NK-92 (cell line): ENCODE measurements around the gene TMEM219.

Experiments used
- DNase-seq: peaks from one replicate; lab custom pipeline; 2025; ENCODE audit not compliant: unreplicated experiment; lab: John Stamatoyannopoulos, UW

TMEM219 gene

DNA sequence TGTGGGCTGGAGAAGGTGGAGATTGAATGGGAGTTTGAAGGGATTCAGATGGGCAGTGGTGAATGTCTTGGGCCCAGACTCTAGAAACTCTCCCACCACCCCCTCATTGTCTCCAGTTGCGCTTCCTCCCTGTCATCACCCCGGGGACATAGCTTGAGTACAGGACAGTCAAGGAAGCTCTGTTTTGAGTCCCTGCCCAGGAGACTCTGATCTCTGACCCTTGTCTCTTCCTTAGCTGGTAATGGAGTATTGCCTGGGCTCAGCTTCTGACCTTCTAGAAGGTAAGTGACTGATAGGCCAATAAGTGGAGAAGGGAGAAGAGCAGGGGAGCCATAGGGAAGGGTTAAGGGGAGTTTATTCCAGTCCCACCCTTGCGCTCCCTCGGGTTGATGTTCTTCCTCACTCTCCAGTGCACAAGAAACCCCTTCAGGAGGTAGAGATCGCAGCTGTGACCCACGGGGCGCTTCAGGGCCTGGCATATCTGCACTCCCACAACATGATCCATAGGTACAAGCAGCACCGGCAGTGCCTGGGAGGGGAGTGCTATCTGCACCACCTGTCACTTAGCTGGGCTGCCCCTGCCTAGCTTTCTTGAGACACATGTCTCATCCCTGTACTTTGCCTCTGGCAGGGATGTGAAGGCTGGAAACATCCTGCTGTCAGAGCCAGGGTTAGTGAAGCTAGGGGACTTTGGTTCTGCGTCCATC is 16.8 kb downstream of the TMEM219 start:
- DNase-seq, result no peak

- no peak for DNase-seq
These were observed 20.9 kb downstream of the TMEM219 start for GRCh38 chr16:29982560-29983419.

DNA sequence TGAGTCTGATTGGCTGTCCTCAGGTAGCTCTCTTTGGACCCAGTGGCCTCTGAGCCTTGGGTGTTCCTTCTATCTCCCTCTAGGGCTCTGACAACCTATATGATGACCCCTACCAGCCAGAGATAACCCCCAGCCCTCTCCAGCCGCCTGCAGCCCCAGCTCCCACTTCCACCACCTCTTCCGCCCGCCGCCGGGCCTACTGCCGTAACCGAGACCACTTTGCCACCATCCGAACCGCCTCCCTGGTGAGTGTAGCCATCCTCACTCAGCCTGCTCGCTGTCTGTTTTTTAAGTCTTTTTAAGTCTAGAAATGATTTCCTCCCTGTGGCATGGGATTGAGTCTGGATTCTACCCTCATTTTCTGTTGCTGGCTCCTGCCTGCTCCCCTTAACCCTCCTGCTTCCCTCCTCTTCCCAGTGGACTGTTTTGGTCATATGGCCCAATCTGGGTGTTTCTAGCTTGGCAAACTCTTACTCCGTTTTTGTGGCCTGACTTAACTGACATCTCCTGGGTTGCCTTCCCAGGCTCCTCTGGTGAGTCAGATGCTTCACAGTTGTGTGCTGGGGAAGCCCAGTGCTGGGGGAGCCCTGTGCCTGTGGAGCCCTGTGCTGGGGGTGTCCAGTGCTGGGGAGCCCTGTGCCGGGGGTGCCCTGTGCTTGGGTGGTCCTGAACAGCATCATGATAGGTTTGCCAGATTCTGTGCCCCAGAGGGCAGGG is 21.7 kb downstream of the TMEM219 start:
- DNase-seq, result no peak

GRCh38 chr16:29984137-29984763 is 22.4 kb downstream of the TMEM219 start:
- no peak for DNase-seq

DNA sequence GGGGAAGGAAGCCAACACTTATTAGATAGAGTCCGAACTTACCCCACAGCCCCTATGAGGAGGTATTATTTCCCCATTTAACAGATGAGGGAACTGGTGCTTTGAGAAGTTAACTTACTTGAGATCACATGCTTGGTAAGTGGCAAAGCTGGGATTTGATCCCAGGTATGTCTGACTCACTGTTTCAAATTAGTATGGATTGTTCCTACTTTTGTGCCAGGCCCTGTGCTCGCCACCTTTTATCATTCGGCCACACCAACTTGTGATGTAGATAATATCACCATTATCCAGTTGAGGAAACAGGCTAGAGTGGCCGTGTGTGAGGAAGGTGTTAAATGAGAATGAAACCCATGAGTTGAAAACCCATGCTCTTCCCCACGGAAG is 22.9 kb downstream of the TMEM219 start:
- DNase-seq, result no peak

DNA sequence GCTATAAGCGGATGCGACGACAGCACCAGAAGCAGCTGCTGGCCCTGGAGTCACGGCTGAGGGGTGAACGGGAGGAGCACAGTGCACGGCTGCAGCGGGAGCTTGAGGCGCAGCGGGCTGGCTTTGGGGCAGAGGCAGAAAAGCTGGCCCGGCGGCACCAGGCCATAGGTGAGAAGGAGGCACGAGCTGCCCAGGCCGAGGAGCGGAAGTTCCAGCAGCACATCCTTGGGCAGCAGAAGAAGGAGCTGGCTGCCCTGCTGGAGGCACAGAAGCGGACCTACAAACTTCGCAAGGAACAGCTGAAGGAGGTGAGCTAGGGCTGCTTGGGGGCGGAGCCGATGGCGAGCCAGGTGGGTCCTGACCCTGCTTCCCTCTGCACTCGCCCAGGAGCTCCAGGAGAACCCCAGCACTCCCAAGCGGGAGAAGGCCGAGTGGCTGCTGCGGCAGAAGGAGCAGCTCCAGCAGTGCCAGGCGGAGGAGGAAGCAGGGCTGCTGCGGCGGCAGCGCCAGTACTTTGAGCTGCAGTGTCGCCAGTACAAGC is 23.5 kb downstream of the TMEM219 start:
- no peak for DNase-seq

GRCh38 chr16:29986231-29986630 is 24.4 kb downstream of the TMEM219 start:
- DNase-seq, result no peak

DNA sequence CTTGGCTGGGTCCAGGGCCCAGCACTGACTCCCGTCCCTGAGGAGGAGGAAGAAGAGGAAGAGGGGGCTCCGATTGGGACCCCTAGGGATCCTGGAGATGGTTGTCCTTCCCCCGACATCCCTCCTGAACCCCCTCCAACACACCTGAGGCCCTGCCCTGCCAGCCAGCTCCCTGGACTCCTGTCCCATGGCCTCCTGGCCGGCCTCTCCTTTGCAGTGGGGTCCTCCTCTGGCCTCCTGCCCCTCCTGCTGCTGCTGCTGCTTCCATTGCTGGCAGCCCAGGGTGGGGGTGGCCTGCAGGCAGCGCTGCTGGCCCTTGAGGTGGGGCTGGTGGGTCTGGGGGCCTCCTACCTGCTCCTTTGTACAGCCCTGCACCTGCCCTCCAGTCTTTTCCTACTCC is 25.1 kb downstream of the TMEM219 start:
- DNase-seq, result no peak

GRCh38 chr16:29987371-29988085 is 25.6 kb downstream of the TMEM219 start:
- DNase-seq, result no peak

DNA sequence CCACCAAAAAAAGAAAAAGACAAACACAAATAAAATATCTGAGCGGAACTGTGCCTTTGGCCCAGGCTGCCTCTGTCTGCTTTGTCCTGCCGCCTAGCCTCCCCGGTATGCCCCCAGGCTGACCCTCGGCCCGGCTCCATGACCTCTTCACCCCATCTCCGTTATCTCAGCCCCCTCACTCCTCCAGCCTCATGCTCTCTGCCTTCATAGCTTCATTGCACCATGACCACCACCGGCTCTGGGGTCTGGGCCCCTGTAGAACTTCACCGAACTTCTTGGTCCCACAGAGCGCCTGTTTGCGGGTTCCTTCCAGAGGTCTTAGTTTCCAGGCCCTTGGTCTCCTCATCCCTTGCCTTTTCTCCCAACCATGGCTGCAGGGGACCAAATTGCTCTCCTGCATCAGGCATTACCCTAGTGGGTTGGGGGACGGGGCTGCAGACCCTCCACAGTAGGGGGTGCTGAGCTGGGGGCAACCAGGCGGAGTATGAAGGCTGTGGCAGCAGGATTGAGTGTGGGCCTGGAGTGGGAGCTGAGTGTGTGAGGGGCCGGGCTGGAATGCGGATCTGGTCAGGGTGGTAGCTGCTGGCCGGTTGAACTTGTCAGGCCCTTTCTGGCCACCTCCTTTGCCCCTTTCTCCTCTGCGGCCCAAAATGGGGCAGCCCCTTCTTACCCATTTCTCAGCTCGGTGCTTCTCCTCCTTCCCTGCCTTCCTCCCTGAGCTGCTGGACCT is 26.6 kb downstream of the TMEM219 start:
- no peak for DNase-seq

DNA sequence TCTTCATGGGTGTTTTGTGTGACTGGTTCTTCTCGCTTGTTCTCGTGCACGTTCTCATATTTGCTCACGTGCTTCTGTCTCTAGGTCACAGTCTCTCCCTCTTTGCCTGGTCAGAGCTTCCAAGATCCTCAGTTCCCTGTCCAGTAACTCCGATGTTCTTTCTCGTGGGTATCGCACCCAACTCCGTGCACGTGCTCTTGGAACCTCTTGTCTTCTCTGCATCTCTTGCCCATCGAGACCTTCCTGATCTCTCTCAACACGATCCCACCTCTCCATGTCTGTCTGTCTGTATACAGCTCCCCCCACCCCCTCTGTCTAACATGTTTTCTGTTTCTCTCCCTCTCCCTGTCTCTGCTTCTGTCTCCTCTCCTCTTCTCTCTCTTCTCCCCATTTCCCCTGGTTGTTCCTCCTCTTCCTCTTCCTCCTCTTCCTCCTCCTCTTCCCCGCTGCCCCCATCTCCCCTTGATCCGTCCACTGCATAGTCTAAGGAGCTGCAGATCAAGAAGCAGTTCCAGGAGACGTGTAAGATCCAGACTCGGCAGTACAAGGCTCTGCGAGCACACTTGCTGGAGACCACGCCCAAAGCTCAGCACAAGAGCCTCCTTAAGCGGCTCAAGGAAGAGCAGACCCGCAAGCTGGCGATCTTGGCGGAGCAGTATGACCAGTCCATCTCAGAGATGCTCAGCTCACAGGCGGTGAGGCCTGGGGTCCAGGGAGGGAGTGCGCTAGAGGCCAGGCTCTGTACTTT is 27.4 kb downstream of the TMEM219 start:
- no peak for DNase-seq

DNA sequence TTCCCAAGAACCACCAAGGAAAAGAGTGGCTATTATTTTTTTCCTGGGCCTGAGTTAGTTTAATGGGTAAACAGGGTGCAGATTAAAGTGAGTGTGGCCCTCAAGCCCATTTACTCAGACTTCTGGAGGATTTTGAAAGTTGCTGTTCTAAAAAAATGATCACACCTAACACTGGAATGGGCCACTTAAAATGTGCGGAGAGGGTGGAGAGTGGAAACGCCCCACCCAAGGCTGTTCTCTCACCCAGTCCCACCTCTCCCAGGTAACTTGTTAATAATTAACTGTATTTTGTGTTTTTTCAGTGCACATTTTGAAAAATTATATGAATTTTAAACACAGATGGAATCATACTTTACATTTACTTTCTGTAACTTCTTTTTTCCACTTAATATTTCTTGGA is 28.2 kb downstream of the TMEM219 start:
- DNase-seq, result no peak

DNA sequence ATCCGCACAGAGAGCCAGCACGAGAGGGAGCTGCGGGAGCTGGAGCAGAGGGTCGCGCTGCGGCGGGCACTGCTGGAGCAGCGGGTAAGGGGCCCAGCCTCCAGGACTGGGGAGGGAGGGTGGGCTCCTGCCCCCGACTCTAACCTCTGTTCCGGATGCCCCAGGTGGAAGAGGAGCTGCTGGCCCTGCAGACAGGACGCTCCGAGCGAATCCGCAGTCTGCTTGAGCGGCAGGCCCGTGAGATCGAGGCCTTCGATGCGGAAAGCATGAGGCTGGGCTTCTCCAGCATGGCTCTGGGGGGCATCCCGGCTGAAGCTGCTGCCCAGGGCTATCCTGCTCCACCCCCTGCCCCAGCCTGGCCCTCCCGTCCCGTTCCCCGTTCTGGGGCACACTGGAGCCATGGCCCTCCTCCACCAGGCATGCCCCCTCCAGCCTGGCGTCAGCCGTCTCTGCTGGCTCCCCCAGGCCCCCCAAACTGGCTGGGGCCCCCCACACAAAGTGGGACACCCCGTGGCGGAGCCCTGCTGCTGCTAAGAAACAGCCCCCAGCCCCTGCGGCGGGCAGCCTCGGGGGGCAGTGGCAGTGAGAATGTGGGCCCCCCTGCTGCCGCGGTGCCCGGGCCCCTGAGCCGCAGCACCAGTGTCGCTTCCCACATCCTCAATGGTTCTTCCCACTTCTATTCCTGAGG is 29.1 kb downstream of the TMEM219 start:
- no peak for DNase-seq

DNA sequence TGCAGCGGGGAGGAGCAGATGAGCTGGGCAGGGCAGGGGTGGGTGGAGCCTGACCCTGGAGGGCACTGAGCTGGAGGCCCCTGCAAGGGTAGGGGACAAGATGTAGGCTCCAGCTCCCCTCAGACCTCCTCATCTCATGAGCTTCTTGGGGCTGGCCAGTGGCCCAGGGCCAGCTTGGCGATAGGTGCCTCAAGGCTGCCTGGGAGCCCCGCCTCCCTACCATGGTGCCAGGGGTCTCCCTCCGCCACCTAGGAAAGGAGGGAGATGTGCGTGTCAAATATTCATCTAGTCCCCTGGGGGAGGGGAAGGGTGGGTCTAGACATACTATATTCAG is 29.7 kb downstream of the TMEM219 start:
- no peak for DNase-seq

GRCh38 chr16:29992344-29992967 is 30.6 kb downstream of the TMEM219 start:
- no peak for DNase-seq

GRCh38 chr16:29993191-29993902 is 31.5 kb downstream of the TMEM219 start:
- no peak for DNase-seq

DNA sequence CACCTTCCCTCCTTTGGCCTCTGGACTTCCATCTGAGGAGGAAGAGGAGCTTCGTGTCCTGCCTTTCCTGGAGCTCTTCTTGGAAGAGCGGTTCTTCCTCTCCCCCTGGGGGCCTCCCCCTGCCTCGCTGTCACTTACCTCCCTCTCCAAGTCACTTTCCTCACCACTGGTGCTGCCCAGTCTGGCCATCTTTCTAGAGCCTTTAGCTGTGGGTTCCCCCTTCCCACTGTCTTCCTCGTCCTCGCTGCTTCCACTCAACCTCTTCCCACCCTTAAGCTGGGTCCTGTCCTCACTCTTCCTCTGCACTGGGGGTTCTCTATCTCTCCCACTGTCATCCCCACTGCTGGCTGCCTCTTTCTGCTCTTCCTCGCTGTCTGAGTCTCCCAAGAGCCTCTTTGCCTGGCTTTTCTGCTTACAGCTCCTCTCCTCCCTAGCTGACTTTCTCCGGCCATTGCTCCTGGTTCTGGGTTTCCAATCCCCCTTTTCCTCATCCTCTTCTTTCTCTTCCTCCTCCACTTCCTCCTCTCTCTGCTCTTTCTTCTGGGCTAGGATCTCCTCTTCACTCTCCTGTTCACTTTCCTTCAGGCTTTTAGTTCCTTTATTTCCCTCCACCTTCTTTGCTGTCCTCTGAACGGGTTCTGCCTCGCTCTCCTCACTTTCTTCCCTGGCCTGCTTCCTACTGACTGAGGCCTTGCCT is 32.2 kb downstream of the TMEM219 start:
- DNase-seq, result no peak
